ENCODE data around the gene B4GALT4.

- TF ChIP-seq ZFP3 (CRISPR knock-in tag; IDR thresholded peaks at IDR 0.05) = no peak
- TF ChIP-seq, protein P1, sequence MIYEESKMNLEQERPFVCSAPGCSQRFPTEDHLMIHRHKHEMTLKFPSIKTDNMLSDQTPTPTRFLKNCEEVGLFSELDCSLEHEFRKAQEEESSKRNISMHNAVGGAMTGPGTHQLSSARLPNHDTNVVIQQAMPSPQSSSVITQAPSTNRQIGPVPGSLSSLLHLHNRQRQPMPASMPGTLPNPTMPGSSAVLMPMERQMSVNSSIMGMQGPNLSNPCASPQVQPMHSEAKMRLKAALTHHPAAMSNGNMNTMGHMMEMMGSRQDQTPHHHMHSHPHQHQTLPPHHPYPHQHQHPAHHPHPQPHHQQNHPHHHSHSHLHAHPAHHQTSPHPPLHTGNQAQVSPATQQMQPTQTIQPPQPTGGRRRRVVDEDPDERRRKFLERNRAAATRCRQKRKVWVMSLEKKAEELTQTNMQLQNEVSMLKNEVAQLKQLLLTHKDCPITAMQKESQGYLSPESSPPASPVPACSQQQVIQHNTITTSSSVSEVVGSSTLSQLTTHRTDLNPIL (CRISPR knock-in tag; IDR thresholded peaks at IDR 0.05; ENCODE audit: low read depth) = no peak
- TF ChIP-seq, protein P2, sequence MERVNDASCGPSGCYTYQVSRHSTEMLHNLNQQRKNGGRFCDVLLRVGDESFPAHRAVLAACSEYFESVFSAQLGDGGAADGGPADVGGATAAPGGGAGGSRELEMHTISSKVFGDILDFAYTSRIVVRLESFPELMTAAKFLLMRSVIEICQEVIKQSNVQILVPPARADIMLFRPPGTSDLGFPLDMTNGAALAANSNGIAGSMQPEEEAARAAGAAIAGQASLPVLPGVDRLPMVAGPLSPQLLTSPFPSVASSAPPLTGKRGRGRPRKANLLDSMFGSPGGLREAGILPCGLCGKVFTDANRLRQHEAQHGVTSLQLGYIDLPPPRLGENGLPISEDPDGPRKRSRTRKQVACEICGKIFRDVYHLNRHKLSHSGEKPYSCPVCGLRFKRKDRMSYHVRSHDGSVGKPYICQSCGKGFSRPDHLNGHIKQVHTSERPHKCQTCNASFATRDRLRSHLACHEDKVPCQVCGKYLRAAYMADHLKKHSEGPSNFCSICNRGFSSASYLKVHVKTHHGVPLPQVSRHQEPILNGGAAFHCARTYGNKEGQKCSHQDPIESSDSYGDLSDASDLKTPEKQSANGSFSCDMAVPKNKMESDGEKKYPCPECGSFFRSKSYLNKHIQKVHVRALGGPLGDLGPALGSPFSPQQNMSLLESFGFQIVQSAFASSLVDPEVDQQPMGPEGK (CRISPR knock-in tag; IDR thresholded peaks at IDR 0.05; ENCODE audit: borderline replicate concordance) = no peak
Measured at GRCh38 chr3:119176778-119177177, 63.9 kb downstream of the B4GALT4 start.
